Upper lobe of left lung (tissue), 4 donors: ENCODE data around the gene DBNDD1.
"Not testable (repeated sequence)": the region's sequence is repeated elsewhere in the genome, so short reads cannot be mapped to it uniquely, and the experiment has no call there.

Source experiments
- CTCF ChIP-seq, 6 experiments: fragments of 450-650 bp in 4 of 6; fragments of 200-600 bp in 2 of 6; sonication (generic) in 2 of 6; IDR thresholded peaks; one replicate each; pipeline ENCODE4 v1.5.1; 2016 to 2019; ENCODE audit warnings: antibody characterized with exemption in 6 of 6
- POLR2A ChIP-seq, 4 donors: fragments of 450-650 bp; IDR thresholded peaks; one replicate each; pipeline ENCODE4 v1.5.1; 2016 to 2017; ENCODE audit warnings: antibody characterized with exemption in 4 of 4, mild to moderate bottlenecking in 2 of 4
- POLR2AphosphoS5 ChIP-seq, 2 donors: sonication (generic); formaldehyde crosslinking; IDR thresholded peaks; one replicate each; pipeline ENCODE4 v1.5.1; 2017; ENCODE audit warnings: antibody characterized with exemption in 2 of 2

GRCh38 chr16:89994721-89995474 lies 24.4 kb downstream of the DBNDD1 start:
- TF ChIP-seq CTCF, POLR2A (IDR thresholded peaks at IDR 0.05): not testable (repeated sequence)
- TF ChIP-seq POLR2AphosphoS5 (IDR thresholded peaks at IDR 0.05): peak in 1 of 2 donors; percentile 4
